ENCODE results near the gene FURIN.

- TF ChIP-seq CTCF (conservative IDR thresholded peaks at IDR 0.05 in 1 of 2, IDR thresholded peaks at IDR 0.05 in 1 of 2; ENCODE audit: low read depth in 1 of 2, low read length in 2 of 2) (no peak), EZH2 (IDR thresholded peaks at IDR 0.05; ENCODE audit: low read length, missing control alignments) (no peak)
Observed at GRCh38 chr15:90910441-90911301, 42.3 kb downstream of the FURIN start.

Measured in fibroblast of lung (primary cell).